ENCODE results near the gene DVL2. TPM values are rescaled to one million over a fixed set of nuclear protein-coding genes. Genes with fewer than 3 reads are reported as not detected.
A peak's percentile ranks its signal among the peaks of the same experiment; 100 is the strongest.

Gene DVL2
- total and polyA plus RNA-seq, 8 donors: 12.1 to 114 (median 17.4) TPM

DNA sequence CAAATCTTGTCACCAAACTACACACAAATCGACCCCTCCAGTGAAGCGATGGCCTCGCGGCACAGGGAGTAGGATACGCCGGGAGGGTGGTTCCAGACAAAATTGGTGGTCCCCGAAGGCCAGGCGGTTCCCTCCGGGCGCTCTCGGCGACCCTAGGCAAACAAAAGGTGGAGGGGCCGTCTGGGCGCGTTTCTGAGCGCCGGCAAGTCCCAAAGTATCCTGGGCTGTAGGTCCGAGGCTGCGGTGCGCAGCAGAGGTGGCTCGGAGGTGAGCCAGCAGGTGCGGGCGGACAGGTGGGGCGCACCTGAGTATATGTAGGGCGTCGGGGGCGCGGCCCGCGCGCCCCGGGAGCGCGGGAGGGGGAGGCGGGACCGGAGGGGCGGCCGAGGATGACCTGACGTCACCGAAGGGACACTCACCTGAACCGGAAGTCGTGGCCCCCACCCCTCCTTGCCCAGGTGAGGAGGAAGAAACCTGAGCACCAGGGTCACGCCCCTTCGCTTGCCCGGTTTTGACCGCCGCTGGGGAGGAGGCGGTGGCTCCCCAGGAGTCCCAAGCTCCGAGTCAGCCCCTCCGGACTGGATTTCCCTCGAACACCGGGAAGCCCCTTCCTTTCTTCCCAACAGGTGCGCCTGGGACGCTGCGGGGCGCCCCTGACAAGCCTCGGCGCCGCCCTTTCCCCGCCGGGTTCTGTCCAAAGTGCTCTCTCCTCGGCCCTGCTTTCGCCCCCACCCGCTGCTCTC lies 28.0 kb upstream of the DVL2 start, which contains the start of gene CLDN7:
TSS of gene CLDN7 (minus strand) at position 287 of the 743 bp plus-strand sequence. CDS start 435 bp downstream, outside the sequence.
- Histone ChIP-seq H3K4me3 (peak within 1 kb of the TSS; percentile 41 to 60 (median 46)), H3K27ac (peak within 1 kb of the TSS; percentile 4 to 73 (median 59)), H3K4me1 (peaks cover 31 to 51% (median 40%) of the 10 kb centered on the region in 4 donors), H3K36me3 (peaks cover 13 to 28% (median 25%) of the 10 kb centered on the region in 4 donors), H3K9me3 (no peaks in the 10 kb centered on the region), H3K27me3 (peaks cover 10 to 66% (median 47%) of the 10 kb centered on the region in 3 donors)
- intact Hi-C loops (cut with DNase I; ENCODE audit: low total_unique reads): no loop called here
- DNase-seq: peak; percentile 52 to 95
- TF ChIP-seq POLR2AphosphoS5 (IDR thresholded peaks at IDR 0.05) (no peak), EP300 (IDR thresholded peaks at IDR 0.05) (no peak), POLR2A (IDR thresholded peaks at IDR 0.05) (no peak)
- TF ChIP-seq, protein P1, sequence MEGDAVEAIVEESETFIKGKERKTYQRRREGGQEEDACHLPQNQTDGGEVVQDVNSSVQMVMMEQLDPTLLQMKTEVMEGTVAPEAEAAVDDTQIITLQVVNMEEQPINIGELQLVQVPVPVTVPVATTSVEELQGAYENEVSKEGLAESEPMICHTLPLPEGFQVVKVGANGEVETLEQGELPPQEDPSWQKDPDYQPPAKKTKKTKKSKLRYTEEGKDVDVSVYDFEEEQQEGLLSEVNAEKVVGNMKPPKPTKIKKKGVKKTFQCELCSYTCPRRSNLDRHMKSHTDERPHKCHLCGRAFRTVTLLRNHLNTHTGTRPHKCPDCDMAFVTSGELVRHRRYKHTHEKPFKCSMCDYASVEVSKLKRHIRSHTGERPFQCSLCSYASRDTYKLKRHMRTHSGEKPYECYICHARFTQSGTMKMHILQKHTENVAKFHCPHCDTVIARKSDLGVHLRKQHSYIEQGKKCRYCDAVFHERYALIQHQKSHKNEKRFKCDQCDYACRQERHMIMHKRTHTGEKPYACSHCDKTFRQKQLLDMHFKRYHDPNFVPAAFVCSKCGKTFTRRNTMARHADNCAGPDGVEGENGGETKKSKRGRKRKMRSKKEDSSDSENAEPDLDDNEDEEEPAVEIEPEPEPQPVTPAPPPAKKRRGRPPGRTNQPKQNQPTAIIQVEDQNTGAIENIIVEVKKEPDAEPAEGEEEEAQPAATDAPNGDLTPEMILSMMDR (IDR thresholded peaks at IDR 0.05): no peak
- 5 to 8% (median 6%) methylated on average over 25 to 64 of the region's 64 CpGs for WGBS, 5 donors

DNA sequence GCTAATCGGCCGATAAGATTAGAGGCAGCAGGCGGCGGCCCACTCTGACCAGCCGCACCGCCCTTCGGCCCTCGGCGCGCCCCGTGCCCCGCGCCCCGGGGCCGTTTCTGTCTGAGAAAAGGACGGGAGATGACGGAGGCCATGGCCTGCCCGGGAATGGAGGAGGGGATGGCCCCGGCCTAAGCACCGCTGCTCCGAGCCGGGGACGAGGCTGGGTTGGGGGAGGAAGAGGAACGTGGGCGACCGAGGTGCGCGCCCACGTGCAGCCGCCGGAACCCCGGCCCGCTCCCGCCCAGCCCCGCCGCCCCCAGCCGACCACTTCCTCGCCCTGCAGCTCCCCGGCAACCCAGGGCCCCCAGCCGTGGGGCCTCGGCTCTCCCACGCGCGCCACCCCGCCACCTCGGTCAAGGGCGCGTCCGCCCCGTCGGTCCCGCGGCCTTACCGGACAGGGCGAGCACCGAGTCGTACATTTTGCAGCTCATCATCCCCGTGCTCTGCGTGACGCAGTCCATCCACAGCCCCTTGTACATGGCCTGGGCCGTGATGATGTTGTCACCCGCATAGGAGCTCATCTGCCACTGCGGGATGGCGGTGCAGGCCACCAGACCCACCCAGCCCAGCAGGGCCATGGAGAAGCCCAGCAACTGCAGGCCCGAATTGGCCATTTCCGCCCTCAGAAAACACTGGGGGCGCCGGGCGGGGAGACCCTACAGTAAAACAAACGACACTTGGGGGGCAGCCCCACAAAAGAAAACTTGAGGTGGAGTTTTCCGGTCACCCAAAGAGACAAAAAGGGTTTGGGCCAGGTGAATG lies 27.3 kb upstream of the DVL2 start:
- no peak for DNase-seq
- H3K27ac ChIP-seq: peak overlapping the region in 4 of 5 donors; percentile 36 to 73 (median 59)
- H3K27me3 ChIP-seq: peaks cover 10 to 63% (median 46%) of the 10 kb centered on the region in 3 donors
- WGBS, 5 donors: 4 to 31% (median 10%) methylated on average over 10 to 71 of the region's 71 CpGs
- TF ChIP-seq POLR2A (IDR thresholded peaks at IDR 0.05): no peak
- TF ChIP-seq POLR2AphosphoS5 (IDR thresholded peaks at IDR 0.05): no peak
- TF ChIP-seq EP300 (IDR thresholded peaks at IDR 0.05): no peak
- TF ChIP-seq, protein P1 (IDR thresholded peaks at IDR 0.05): no peak
- intact Hi-C loops (cut with DNase I; ENCODE audit: low total_unique reads): no loop called here
- H3K36me3 ChIP-seq: peaks cover 15 to 36% (median 33%) of the 10 kb centered on the region in 4 donors
- H3K4me1 ChIP-seq: peaks cover 31 to 51% (median 40%) of the 10 kb centered on the region in 4 donors
- no peaks in the 10 kb centered on the region for H3K9me3 ChIP-seq
- H3K4me3 ChIP-seq: peak overlapping the region; percentile 41 to 60 (median 46)

DNA sequence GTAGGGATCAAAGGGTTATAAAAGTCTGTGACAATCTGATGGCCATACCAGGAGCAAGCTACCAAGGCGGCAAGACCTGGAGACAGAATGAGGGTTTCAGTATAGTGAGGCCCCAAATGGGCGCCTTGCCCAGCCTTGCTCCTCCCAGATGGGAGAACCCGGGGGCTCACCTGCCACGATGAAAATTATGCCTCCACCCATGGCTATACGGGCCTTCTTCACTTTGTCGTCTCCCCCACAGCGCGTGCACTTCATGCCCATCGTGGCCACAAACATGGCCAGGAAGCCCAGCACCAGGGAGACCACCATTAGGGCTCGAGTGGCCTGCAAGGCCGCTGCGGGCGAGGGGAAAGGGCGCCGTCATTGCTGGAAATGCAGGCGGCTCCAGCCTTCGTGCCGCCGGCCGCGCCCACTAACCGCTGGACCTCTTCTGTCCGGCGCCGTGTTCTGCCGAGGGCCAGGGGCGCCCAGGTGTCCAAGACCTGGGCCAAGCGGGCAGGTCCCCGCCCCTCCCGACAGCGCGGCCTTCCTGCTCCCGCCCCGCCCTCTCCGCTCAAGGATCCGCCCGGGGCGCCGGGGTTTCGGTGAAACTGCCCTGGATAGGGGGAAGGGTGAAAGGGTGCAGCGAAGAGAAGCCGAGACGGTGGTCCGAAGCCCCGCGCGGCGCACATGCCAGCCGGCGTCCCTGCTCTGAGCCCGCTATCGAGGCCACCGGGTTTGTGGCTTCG lies 26.5 kb upstream of the DVL2 start:
- H3K4me1 ChIP-seq: peaks cover 31 to 51% (median 40%) of the 10 kb centered on the region in 4 donors

More for the DNA sequence above, 26.5 kb upstream of the DVL2 start:
- Histone ChIP-seq H3K36me3 (peaks cover 21 to 43% (median 41%) of the 10 kb centered on the region in 4 donors), H3K9me3 (no peaks in the 10 kb centered on the region), H3K27ac (peak overlapping the region in 4 of 5 donors; percentile 36 to 73 (median 59)), H3K27me3 (peaks cover 10 to 59% (median 46%) of the 10 kb centered on the region in 3 donors), H3K4me3 (peak overlapping the region; percentile 41 to 60 (median 46))
- intact Hi-C loops (cut with DNase I; ENCODE audit: low total_unique reads): no loop called here
- 3 to 8% (median 6%) methylated on average over 34 to 54 of the region's 54 CpGs for WGBS, 5 donors
- peak; percentile 47 to 85 for DNase-seq
- TF ChIP-seq POLR2A (IDR thresholded peaks at IDR 0.05): no peak
- TF ChIP-seq, protein P1 (IDR thresholded peaks at IDR 0.05): no peak
- TF ChIP-seq POLR2AphosphoS5 (IDR thresholded peaks at IDR 0.05): no peak
- no peak for TF ChIP-seq EP300 (IDR thresholded peaks at IDR 0.05)

Data from stomach (tissue), 9 donors.